IPS-11a (cell line): ENCODE data around the gene KLHL21.
"Not testable (repeated sequence)": the region's sequence is repeated elsewhere in the genome, so short reads cannot be mapped to it uniquely, and the experiment has no call there.

ENCODE experiments used
- H3K4me3 ChIP-seq: one replicate; pipeline ENCODE4 v1.5.1; 2013; ENCODE audit warnings: low read depth, low read length, control low read depth

Gene KLHL21

DNA sequence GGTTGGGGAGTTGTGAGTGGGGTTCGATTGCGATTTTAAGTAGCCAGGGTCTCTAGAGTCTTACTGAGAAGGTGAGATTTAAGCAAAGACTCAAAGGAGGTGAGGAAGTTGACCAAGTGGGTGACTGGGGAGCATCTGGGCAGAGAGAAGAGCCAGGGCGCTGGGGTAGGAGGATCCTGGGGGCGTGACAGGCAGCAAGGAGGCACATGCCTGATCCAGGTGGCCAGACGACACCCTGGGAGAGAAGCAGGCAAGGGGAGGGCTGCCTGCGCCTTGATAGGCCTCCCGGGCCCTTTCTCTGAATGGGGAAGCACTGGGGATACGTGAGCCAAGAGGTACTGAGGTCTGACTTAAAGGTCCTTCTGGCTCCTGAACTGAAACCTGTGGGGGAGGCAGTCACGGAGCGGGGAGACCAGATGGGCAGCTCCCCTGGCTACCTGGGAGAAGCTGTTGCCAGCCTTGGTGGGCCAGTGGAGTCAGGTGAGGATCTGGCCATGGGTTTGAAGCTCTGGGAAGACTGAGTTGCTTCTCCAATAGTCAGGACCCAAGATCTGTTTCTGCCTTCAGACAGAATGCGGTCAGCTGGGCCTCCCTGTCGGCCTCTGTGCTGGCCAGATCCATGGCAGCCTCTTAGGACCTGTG lies 17.5 kb downstream of the KLHL21 start:
- no peak overlapping the region for H3K4me3 ChIP-seq

DNA sequence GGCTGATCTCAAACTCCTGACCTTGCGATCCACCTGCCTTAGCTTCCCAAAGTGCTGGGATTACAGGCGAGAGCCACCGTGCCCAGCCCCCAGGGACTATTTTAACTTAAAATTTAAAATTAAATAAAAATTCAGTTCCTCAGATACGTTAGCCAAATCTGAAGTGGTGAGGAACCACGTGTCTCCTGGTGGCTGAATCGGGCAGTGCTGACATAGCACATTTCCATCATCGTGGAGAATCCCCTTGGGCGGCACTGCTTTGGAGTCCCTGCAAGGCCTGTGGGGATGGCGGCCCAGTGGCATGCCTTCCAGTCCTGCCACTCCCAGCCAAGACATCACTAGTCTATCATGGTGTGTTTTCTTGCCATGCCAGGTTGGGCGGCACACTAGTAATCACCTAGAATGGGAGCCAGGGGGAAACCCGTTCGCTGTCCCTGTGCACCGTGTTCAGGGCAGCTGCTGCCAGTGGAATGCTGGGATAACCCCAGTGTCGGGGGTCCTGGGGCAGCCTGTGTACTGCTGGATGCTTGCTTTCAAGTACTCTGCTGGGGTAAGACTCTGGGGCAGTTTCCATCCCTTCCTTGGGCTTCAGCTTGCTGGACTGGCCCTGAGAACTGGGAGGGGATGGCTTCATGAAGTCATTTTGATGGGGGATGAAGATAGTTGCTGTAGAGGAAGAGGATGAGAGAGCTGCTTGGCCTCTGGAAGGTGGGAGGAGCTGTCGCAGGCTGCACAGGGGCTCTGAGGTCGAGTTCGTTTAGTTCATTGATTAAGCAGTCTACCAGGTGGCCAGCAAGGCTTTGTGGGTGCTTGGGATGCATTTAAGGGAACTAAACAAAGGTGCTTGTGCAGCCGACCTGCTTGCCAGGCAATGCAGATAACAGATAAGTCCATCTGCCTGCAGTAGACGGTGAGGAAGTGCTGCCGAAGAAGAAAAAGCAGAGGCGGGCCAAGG lies 18.3 kb downstream of the KLHL21 start:
- no peak overlapping the region for H3K4me3 ChIP-seq

DNA sequence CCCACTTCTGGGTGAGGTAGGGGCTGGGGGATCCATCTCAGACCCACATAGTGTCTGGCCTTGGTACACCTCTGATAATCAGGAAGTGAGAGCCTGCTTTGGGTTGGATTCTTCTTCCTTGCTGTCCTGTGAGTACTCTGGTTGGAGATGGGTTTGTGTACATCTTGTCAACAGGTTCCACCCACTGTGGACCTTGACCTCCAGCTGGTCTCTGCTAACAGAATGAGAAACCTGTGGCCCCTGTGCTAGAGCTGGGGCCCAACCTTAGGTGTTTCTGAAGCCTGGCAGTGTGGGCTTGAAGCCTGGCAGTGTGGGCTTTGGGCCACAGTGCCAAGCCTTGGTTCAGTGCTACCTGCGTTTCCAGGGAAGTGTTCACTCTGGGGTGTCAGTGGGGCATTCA lies 20.3 kb downstream of the KLHL21 start:
- H3K4me3 ChIP-seq = no peak overlapping the region

DNA sequence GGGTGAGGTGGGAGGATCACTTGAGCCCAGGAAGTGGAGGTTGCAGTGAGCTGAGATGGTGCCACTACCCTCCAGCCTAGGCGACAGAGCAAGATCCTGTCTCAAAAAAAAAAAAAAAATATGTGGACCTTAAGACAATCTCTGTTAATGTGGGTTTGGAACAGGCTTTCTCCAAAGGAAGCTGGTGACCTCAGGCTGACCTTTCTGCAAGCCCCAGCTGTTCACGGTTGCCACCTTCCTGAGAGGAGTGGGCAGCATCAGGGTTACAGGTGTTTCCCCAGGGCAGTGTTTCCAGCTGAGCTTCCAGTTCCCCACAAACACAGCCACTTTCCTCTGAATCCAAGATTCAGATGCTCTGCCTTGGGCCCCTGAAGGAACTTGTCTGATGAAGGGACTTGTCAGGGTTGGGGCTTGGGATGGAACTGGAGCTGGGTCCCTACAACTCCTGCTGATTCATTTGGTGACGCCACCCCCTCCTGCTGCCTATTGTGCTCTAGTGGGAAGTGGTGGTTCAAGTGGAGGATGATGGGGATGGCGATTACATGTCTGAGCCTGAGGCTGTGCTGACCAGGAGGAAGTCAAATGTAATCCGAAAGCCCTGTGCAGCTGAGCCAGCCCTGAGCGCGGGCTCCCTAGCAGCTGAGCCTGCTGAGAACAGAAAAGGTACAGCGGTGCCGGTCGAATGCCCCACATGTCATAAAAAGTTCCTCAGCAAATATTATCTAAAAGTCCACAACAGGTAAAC lies 20.9 kb downstream of the KLHL21 start:
- H3K4me3 ChIP-seq = no peak overlapping the region

DNA sequence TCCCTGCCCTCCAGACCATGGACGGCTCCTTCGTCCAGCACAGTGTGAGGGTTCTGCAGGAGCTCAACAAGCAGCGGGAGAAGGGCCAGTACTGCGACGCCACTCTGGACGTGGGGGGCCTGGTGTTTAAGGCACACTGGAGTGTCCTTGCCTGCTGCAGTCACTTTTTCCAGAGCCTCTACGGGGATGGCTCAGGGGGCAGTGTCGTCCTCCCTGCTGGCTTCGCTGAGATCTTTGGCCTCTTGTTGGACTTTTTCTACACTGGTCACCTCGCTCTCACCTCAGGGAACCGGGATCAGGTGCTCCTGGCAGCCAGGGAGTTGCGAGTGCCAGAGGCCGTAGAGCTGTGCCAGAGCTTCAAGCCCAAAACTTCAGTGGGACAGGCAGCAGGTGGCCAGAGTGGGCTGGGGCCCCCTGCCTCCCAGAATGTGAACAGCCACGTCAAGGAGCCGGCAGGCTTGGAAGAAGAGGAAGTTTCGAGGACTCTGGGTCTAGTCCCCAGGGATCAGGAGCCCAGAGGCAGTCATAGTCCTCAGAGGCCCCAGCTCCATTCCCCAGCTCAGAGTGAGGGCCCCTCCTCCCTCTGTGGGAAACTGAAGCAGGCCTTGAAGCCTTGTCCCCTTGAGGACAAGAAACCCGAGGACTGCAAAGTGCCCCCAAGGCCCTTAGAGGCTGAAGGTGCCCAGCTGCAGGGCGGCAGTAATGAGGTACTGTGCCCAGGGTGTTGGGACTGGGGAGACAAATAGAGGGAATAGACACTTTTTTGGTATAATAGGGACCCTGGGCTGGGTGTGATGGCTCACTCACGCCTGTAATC lies 21.9 kb downstream of the KLHL21 start:
- H3K4me3 ChIP-seq = peak overlapping the region; percentile 76

DNA sequence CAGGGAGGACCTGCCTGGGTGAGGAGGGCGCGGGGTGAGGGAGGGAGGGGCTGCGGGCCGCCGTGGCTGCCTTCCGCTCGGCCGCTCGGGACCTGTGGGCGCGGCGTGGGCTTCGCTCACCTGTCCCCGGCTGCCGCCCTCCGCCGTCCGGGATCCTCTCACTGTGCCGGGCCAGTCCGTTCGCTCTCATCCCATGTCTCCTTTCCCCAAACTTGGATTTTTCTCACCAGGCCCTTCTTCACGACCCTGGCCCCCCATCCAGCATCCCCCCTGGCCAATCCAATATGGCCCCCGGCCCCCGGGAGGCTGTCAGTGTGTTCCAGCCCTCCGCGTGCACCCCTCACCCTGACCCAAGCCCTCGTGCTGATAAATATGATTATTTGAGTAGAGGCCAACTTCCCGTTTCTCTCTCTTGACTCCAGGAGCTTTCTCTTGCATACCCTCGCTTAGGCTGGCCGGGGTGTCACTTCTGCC lies 22.5 kb downstream of the KLHL21 start:
- H3K4me3 ChIP-seq = peak overlapping the region; percentile 76

DNA sequence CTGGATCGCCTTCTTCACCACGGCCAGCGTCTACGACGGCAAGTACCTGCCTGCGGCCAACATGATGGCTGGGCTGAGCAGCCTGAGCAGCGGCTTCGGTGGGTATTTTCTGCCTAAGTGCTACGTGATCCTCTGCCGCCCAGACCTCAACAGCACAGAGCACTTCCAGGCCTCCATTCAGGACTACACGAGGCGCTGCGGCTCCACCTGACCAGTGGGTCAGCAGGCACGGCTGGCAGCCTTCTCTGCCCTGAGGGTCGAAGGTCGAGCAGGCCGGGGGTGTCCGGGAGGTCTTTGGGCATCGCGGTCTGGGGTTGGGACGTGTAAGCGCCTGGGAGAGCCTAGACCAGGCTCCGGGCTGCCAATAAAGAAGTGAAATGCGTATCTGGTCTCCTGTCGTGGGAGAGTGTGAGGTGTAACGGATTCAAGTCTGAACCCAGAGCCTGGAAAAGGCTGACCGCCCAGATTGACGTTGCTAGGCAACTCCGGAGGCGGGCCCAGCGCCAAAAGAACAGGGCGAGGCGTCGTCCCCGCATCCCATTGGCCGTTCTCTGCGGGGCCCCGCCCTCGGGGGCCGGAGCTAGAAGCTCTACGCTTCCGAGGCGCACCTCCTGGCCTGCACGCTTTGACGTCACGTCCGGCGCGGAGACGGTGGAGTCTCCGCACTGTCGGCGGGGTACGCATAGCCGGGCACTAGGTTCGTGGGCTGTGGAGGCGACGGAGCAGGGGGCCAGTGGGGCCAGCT lies 23.1 kb downstream of the KLHL21 start, which contains the start of gene ZBTB48:
Gene ZBTB48, plus strand, starts transcription at position 621 of the 745 bp plus-strand sequence. CDS start 616 bp downstream, outside the sequence.
- H3K4me3 ChIP-seq = peak within 1 kb of the TSS; percentile 76

DNA sequence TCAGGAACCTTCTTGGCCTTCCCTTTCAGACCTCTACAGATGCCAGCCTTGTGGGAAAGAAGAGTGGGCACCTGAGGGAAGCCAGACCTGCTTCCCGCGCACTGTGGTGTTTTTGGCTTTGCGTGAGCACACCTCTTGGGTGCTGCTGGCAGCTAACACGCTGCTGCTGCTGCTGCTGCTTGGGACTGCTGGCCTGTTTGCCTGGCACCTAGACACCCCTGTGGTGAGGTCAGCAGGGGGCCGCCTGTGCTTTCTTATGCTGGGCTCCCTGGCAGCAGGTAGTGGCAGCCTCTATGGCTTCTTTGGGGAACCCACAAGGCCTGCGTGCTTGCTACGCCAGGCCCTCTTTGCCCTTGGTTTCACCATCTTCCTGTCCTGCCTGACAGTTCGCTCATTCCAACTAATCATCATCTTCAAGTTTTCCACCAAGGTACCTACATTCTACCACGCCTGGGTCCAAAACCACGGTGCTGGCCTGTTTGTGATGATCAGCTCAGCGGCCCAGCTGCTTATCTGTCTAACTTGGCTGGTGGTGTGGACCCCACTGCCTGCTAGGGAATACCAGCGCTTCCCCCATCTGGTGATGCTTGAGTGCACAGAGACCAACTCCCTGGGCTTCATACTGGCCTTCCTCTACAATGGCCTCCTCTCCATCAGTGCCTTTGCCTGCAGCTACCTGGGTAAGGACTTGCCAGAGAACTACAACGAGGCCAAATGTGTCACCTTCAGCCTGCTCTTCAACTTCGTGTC lies 23.9 kb downstream of the KLHL21 start:
- H3K4me3 ChIP-seq = no peak overlapping the region

DNA sequence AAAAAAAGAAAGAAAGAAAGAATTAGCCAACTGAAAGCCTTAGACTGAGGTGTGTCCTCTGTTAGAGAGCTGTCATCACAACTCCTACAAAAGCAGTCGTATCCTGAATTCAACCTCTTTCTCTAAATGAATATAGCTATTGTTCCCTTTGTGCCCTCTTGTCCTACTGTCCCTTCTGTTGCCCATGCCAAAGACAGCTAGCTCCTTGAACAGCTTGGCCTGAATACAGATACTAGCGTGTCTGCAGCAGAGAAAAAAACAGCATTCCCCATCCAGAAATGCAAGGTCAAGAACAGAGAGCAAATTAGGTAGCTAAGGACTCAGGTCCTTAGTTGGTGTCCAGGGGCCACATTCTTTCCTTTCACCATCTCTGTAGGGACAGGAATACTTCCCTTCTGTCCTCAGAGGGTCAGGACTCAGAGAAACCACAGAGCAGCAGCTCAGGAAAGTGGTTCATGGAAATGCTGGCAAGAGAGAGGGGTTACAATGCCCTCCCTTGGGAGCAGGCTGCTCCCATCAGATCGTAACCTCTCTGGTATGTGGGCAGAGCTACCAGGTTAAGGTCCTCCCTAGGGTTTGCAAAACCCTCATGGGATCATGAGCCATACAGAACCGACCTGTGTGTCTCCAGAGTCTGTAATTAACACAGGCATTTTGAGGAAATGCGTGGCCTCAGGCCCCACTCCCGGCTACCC lies 24.7 kb downstream of the KLHL21 start:
- no peak overlapping the region for H3K4me3 ChIP-seq

DNA sequence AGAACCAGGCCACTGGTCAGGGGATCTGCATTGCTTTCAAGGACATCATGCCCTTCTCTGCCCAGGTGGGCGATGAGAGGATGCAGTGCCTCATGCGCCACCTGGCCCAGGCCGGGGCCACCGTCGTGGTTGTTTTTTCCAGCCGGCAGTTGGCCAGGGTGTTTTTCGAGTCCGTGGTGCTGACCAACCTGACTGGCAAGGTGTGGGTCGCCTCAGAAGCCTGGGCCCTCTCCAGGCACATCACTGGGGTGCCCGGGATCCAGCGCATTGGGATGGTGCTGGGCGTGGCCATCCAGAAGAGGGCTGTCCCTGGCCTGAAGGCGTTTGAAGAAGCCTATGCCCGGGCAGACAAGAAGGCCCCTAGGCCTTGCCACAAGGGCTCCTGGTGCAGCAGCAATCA lies 27.9 kb downstream of the KLHL21 start:
- H3K4me3 ChIP-seq = no peak overlapping the region

DNA sequence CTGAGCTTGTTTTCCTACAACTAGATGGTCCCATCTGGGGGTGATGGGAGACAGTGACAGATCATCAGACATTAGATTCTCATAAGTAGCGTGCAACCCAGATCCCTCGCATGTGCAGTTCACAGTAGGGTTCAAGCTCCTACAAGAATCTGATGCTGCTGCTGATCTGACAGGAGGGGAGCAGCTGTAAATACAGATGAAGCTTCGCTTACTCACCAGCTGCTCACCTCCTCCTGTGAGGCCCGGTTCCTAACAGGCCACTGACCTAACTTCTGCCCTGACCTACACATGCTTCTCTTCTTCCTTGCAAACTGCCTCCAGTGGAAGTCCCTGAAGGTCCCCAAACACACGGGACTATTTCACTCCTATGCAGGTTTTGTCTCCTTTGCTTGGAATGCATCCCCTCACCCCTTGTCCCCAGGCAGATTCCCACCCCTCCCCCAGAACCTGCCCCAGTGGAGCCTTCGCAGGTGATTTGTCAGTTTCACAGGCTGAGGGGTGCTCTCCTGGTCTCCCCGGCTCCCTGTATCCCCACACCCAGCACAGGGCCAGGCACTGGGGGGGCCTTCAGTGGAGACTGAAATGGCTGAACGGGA lies 28.5 kb downstream of the KLHL21 start:
- H3K4me3 ChIP-seq = no peak overlapping the region

DNA sequence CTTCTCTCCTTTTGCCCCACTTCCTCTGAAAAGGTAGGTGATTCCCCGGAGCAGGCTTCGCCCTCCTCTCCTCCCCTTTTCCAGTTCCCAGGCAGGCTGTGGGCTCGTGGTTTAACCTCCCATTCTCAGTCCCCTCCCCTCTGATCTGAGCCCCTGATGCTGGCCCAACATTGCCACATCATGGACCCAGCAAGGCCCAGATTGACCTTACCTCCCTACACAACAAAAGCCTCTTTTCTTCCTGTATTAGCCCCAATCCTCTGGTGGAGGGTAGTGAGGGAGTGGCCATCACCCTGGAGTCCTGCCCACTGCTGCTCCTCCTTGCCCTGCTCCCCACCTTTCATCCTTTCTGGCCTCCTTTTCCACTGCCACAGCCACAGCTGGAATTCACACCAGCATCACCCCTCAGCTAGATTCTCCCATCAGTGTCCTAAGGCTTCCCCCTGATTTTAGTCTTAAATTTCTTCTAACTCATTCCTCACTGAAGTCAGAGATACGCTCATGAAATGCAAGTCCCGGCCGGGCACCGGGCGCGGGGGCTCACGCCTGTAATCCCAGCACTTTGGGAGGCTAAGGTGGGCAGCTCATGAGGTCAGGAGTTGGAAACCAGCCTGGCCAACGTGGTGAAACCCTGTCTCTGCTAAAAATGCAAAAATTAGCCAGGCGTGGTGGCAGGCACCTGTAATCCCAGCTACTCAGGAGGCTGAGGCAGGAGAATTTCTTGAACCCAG lies 29.9 kb downstream of the KLHL21 start:
- no peak overlapping the region for H3K4me3 ChIP-seq

DNA sequence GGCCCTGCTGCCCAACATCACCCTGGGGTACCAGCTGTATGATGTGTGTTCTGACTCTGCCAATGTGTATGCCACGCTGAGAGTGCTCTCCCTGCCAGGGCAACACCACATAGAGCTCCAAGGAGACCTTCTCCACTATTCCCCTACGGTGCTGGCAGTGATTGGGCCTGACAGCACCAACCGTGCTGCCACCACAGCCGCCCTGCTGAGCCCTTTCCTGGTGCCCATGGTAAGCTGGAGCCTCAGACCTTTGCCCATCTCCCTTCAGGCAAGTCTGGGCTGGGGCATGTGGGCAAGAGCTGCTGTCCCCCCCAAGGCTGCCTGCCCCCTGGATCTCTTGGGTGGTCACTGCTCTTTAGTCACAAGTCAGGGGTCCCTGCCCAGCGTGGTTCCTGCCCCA lies 31.7 kb downstream of the KLHL21 start:
- no peak overlapping the region for H3K4me3 ChIP-seq

DNA sequence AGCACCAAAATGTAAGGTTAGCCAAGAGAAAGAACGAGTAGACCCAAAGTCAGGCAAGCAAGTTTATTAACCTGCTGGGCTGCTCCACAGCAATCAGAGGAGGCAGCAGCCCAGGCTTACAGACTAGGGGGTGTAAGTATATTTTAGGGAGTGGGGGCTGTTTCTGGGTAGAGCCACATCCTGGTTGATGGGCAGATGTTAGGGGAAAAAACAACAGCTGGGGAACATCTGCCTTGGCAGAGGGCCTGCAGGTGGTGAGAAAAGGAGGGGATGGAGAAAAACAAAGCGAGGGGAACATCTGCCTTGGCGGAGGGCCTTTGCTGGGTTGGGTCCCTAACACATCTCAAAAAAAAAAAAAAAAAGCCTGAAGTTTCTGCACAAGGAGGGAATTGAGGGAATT lies 32.6 kb downstream of the KLHL21 start:
- no peak overlapping the region for H3K4me3 ChIP-seq

DNA sequence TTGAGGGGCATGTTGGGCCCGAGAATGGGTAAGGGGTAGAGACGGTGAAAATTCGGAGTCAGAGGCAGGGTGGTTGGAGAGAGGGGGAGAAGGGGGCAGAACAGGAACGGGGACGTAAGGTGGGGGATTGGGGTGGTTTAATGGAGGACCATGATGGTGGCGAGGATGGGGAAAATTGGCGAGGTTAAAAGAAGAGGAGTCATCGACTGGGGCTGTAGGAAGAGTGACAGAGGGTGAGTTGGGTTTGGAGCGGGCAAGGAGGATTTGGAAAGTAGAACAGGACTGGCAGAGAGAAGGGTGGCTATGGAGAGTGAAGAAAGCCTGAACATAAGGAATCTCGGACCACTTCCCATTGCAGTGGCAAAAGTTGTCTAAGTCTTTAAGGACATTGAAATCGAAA lies 33.6 kb downstream of the KLHL21 start:
- H3K4me3 ChIP-seq = no peak overlapping the region

DNA sequence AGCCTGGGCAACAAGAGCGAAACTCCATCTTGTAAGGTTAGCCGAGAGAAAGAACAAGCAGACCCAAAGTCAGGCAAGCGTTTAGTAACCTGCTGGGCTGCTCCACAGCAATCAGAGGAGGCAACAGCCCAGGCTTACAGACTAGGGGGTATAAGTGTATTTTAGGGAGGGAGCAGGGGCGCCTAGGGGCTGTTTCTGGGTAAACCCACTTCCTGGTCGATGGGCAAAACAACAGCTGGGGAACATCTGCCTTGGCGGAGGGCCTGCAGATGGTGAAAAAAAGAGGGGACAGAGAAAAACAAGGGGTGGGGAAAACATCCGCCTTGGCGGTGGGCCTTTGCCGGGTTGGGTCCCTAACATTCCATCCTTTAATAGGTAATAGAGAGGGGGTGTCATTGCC lies 42.4 kb downstream of the KLHL21 start:
- no peak overlapping the region for H3K4me3 ChIP-seq

DNA sequence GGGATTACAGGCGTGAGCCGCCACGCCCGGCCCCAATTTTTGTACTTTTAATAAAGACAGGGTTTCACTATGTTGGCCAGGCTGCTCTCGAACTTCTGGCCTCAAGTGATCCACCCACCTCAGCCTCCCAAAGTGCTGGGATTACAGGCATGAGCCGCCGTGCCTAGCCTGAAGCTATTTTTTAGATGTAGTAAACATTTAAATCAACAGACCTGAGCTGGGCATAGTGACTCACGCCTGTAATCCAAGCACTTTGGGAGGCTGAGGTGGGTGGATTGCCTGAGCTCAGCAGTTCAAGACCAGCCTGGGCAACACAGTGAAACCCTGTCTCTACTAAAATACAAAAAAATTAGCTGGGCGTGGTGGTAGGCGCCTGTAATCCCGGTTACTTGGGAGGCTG lies 43.5 kb downstream of the KLHL21 start:
- H3K4me3 ChIP-seq = not testable (repeated sequence)
